HFFc6 (cell line): ENCODE data around the gene TADA2A. TPM values are rescaled to one million over a fixed set of nuclear protein-coding genes. Genes with fewer than 3 reads are reported as not detected.
A peak's percentile ranks its signal among the peaks of the same experiment; 100 is the strongest.

ENCODE experiments used
- DNase-seq: peaks from one replicate; pipeline ENCODE4 v3.0.0-alpha.2; 2018
- H3K27ac Mint-ChIP-seq: 2 replicates; pipeline ENCODE4 v1.8.0; 2020; ENCODE audit warnings: mild to moderate bottlenecking, mixed read lengths
- H3K27me3 Mint-ChIP-seq: 2 replicates; pipeline ENCODE4 v1.8.0; 2021; ENCODE audit warnings: mild to moderate bottlenecking, moderate library complexity, mixed read lengths; ENCODE audit not compliant: insufficient read depth
- H3K36me3 Mint-ChIP-seq: 2 replicates; pipeline ENCODE4 v1.8.0; 2021; ENCODE audit warnings: low read depth, mixed read lengths
- H3K4me1 Mint-ChIP-seq: 2 replicates; pipeline ENCODE4 v1.8.0; 2020; ENCODE audit warnings: low read depth, mixed read lengths
- H3K4me3 Mint-ChIP-seq: 2 replicates; pipeline ENCODE4 v1.8.0; 2020; ENCODE audit warnings: mild to moderate bottlenecking, moderate library complexity, mixed read lengths
- H3K9me3 Mint-ChIP-seq: 2 replicates; pipeline ENCODE4 v1.8.0; 2020; ENCODE audit warnings: mild to moderate bottlenecking, mixed read lengths
- CTCF ChIP-seq: fragments of 200-600 bp; sonication (generic); IDR thresholded peaks from 2 replicates; pipeline ENCODE4 v1.5.0; 2021; ENCODE audit warnings: antibody characterized with exemption, mild to moderate bottlenecking
- total RNA-seq, 6 experiments: library from RNA; stranded (reverse); fragmentation: NEBNext Ultra II Directional; extraction: Animal tissue kit (Norgen Biotek cat#: 25700); gene quantifications; 2 replicates in 1 of 6; 3 replicates in 5 of 6; pipeline ENCODE4 v1.2.3, GENCODE V29; 2021

TADA2A gene
- total RNA-seq, 6 experiments from 2014 or later = 12.4 to 17.9 (median 16.2) TPM

- Mint-ChIP-seq H3K4me3 (peak overlapping the region; percentile 96), H3K27ac (peak overlapping the region; percentile 95), H3K36me3 (peaks cover 42% of the 10 kb centered on the region)
Observed at GRCh38 chr17:37493249-37494027, 86.8 kb downstream of the TADA2A start.

GRCh38 chr17:37494401-37494831, 87.7 kb downstream of the TADA2A start:
- Mint-ChIP-seq H3K4me1 (peaks cover 46% of the 10 kb centered on the region), H3K9me3 (peaks cover 9% of the 10 kb centered on the region), H3K27ac (peak overlapping the region; percentile 95), H3K4me3 (peak overlapping the region; percentile 96), H3K36me3 (peaks cover 42% of the 10 kb centered on the region), H3K27me3 (peaks cover 7% of the 10 kb centered on the region)
- TF ChIP-seq CTCF = no peak
- DNase-seq = no peak

More at GRCh38 chr17:37493249-37494027, 86.8 kb downstream of the TADA2A start:
- H3K27me3 Mint-ChIP-seq = peaks cover 7% of the 10 kb centered on the region
- peaks cover 9% of the 10 kb centered on the region for H3K9me3 Mint-ChIP-seq
- peaks cover 53% of the 10 kb centered on the region for H3K4me1 Mint-ChIP-seq
- DNase-seq = peak; percentile 96
- TF ChIP-seq CTCF = no peak

- H3K4me1 Mint-ChIP-seq = peaks cover 46% of the 10 kb centered on the region
- no peak for TF ChIP-seq CTCF
- no peak for DNase-seq
- H3K27ac Mint-ChIP-seq = peak overlapping the region; percentile 95
- peaks cover 7% of the 10 kb centered on the region for H3K27me3 Mint-ChIP-seq
- peak overlapping the region; percentile 96 for H3K4me3 Mint-ChIP-seq
- H3K36me3 Mint-ChIP-seq = peaks cover 43% of the 10 kb centered on the region
- H3K9me3 Mint-ChIP-seq = peaks cover 9% of the 10 kb centered on the region
Observed at GRCh38 chr17:37494971-37495370, 88.3 kb downstream of the TADA2A start.

- no peak for TF ChIP-seq CTCF
- no peak overlapping the region for H3K4me3 Mint-ChIP-seq
- no peak overlapping the region; the same call in 1 of the 2 replicates for H3K27ac Mint-ChIP-seq
- no peaks in the 10 kb centered on the region for H3K9me3 Mint-ChIP-seq
- H3K4me1 Mint-ChIP-seq = peaks cover 21% of the 10 kb centered on the region
- DNase-seq = no peak
- H3K36me3 Mint-ChIP-seq = peaks cover 38% of the 10 kb centered on the region
- peaks cover 3% of the 10 kb centered on the region for H3K27me3 Mint-ChIP-seq
Observed at GRCh38 chr17:37500378-37500777, 93.7 kb downstream of the TADA2A start.

GRCh38 chr17:37502009-37502936, 95.6 kb downstream of the TADA2A start:
- Mint-ChIP-seq H3K4me3 (no peak overlapping the region), H3K4me1 (peaks cover 29% of the 10 kb centered on the region), H3K27ac (no peak overlapping the region; the same call in 1 of the 2 replicates), H3K27me3 (peaks cover 3% of the 10 kb centered on the region), H3K36me3 (peaks cover 48% of the 10 kb centered on the region), H3K9me3 (no peaks in the 10 kb centered on the region)
- no peak for TF ChIP-seq CTCF
- no peak for DNase-seq
